RWPE2 (cell line): ENCODE data around the gene AS3MT.

Source experiments
- ATAC-seq: fragments of 200-7000 bp; cut with Tn5 transposase; 3 replicates; pipeline ENCODE4 v1.9.1; 2021; ENCODE audit warnings: low read depth
- DNase-seq: peaks from one replicate; pipeline ENCODE4 v3.0.0-alpha.2; 2020; ENCODE audit warnings: low spot score
- H3K27ac ChIP-seq: fragments of 450-650 bp; 2 replicates; pipeline ENCODE4 v1.5.1; 2017; ENCODE audit warnings: mild to moderate bottlenecking; ENCODE audit not compliant: poor library complexity, severe bottlenecking
- H3K27me3 ChIP-seq: fragments of 250-450 bp; sonication (Bioruptor Pico); 2 replicates; pipeline ENCODE4 v1.5.1; 2021; ENCODE audit warnings: mild to moderate bottlenecking, moderate library complexity; ENCODE audit not compliant: insufficient read depth, poor library complexity, severe bottlenecking
- H3K36me3 ChIP-seq: fragments of 250-450 bp; sonication (Bioruptor Pico); 2 replicates; pipeline ENCODE4 v1.5.1; 2020; ENCODE audit warnings: low read depth, mild to moderate bottlenecking, moderate library complexity
- H3K4me1 ChIP-seq: fragments of 250-450 bp; sonication (Bioruptor Pico); 2 replicates; pipeline ENCODE4 v1.5.1; 2021; ENCODE audit warnings: mild to moderate bottlenecking, moderate library complexity; ENCODE audit not compliant: insufficient read depth, poor library complexity, severe bottlenecking
- H3K4me3 ChIP-seq: fragments of 250-450 bp; sonication (Bioruptor Pico); 2 replicates; pipeline ENCODE4 v1.5.1; 2021; ENCODE audit warnings: mild to moderate bottlenecking, moderate library complexity; ENCODE audit not compliant: severe bottlenecking
- H3K9me3 ChIP-seq: fragments of 250-450 bp; sonication (Bioruptor Pico); 2 replicates; pipeline ENCODE4 v1.5.1; 2021; ENCODE audit warnings: mild to moderate bottlenecking, moderate library complexity; ENCODE audit not compliant: severe bottlenecking
- TF ChIP-seq, protein P1 (sequence below): fragments of 450-650 bp; IDR thresholded peaks from one replicate; pipeline ENCODE4 v1.5.1; 2017; ENCODE audit warnings: mild to moderate bottlenecking, moderate library complexity; ENCODE audit not compliant: poor library complexity, severe bottlenecking

Gene AS3MT

DNA sequence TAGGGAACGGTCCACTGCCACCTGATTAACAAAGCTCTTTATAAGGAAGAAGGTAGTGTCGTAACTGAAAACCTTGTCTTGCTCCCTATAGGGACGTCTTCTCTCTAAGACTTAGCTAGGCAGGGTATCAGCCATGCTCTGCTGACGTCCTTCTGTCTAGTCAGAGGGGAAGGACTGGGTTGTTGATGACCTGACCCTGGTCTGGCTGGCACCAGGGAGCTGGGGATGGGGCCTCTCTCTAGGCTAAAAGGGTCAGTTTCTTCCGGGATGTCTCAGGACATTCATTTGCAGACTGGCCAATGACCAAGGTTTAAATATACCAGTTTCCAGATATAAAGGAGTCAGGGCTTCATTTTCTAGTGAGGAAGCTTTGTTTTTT lies 41.7 kb upstream of the AS3MT start:
- Histone ChIP-seq H3K9me3 (no peaks in the 10 kb centered on the region), H3K27me3 (no peaks in the 10 kb centered on the region), H3K4me3 (no peak overlapping the region), H3K4me1 (no peaks in the 10 kb centered on the region), H3K36me3 (no peaks in the 10 kb centered on the region), H3K27ac (no peak overlapping the region)
- no peak for DNase-seq
- no peak for ATAC-seq
- TF ChIP-seq, protein P1, sequence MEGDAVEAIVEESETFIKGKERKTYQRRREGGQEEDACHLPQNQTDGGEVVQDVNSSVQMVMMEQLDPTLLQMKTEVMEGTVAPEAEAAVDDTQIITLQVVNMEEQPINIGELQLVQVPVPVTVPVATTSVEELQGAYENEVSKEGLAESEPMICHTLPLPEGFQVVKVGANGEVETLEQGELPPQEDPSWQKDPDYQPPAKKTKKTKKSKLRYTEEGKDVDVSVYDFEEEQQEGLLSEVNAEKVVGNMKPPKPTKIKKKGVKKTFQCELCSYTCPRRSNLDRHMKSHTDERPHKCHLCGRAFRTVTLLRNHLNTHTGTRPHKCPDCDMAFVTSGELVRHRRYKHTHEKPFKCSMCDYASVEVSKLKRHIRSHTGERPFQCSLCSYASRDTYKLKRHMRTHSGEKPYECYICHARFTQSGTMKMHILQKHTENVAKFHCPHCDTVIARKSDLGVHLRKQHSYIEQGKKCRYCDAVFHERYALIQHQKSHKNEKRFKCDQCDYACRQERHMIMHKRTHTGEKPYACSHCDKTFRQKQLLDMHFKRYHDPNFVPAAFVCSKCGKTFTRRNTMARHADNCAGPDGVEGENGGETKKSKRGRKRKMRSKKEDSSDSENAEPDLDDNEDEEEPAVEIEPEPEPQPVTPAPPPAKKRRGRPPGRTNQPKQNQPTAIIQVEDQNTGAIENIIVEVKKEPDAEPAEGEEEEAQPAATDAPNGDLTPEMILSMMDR: no peak

DNA sequence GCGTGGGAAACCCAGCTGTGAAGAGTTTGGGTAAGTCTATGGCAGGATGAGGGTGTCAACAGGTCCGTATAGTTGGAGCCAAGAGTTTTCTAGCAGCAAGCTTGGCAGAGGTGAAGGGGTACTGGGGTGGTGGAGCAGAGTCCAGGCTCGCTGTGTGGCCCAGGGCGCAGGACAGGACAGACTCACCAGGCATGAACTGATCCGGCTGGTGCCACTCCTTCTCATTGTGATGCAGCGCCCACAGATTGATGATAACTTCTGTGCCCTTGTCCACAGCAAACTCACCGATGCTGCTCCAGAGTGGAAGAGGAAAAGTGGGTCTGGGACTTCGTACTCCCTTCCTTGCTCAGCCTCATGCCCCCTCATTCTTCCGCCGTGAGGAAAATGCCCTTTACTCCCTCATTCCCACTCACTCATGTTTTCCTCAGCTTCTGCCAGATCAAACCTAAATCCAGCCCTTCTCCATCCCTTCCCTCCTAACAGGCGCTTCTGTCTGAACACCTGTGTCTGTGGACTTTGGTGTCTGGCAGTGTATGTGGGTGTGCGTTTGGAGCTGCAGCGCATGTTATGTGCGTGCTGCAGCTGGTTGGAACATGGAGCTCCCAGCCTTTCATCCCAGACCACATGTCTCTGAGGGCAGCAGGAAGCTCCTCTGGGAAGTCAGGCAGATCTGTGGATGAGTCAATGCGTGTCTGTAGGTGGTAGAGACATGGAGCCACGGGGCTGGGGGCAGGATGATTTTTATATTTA lies 37.8 kb upstream of the AS3MT start:
- H3K27ac ChIP-seq: no peak overlapping the region
- no peaks in the 10 kb centered on the region for H3K4me1 ChIP-seq
- TF ChIP-seq, protein P1: no peak
- H3K27me3 ChIP-seq: no peaks in the 10 kb centered on the region
- H3K36me3 ChIP-seq: no peaks in the 10 kb centered on the region
- no peak for ATAC-seq
- H3K9me3 ChIP-seq: no peaks in the 10 kb centered on the region
- no peak for DNase-seq
- no peak overlapping the region for H3K4me3 ChIP-seq

DNA sequence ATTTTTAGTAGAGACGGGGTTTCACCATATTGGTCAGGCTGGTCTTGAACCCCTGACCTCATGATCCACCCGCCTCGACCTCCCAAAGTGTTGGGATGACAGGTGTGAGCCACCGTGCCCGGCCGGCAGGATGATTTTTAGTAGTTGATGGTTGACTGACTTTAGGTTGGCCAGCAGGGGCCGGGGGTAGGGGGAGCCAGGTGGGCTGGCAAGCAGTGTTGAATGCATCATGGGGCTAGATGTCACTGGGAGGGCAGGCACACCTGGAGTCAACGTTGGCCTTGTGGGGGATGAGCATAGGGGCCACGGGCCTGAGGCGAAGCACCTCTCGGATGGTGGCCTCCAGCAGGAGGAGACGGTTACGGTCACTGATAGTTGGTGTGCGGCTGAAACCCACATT lies 37.0 kb upstream of the AS3MT start:
- Histone ChIP-seq H3K4me3 (no peak overlapping the region), H3K27me3 (no peaks in the 10 kb centered on the region), H3K36me3 (no peaks in the 10 kb centered on the region), H3K27ac (no peak overlapping the region), H3K4me1 (no peaks in the 10 kb centered on the region), H3K9me3 (no peaks in the 10 kb centered on the region)
- ATAC-seq: no peak
- TF ChIP-seq, protein P1: no peak
- DNase-seq: no peak

DNA sequence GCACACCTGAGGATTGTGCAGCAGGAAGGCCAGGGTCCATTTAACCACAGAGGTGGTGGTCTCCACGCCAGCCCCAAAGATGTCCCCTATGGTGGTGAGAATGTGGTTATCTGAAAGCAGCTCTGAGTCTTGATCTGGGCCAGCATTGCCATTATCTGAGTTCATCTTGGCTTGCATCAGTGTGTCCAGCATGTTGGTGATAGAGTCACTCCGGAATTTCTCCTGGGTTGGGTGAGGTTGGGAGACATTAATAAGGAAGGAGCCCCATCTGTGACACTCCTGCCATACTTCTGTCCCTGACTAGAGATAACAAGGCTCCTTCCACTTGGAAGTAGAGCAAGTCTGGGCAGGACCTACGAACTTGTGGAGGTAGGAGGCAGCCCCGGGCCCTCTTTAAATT lies 36.3 kb upstream of the AS3MT start:
- Histone ChIP-seq H3K4me3 (no peak overlapping the region), H3K36me3 (no peaks in the 10 kb centered on the region), H3K27ac (no peak overlapping the region), H3K9me3 (no peaks in the 10 kb centered on the region), H3K27me3 (no peaks in the 10 kb centered on the region), H3K4me1 (no peaks in the 10 kb centered on the region)
- DNase-seq (no peak), ATAC-seq (no peak)
- TF ChIP-seq, protein P1: no peak

DNA sequence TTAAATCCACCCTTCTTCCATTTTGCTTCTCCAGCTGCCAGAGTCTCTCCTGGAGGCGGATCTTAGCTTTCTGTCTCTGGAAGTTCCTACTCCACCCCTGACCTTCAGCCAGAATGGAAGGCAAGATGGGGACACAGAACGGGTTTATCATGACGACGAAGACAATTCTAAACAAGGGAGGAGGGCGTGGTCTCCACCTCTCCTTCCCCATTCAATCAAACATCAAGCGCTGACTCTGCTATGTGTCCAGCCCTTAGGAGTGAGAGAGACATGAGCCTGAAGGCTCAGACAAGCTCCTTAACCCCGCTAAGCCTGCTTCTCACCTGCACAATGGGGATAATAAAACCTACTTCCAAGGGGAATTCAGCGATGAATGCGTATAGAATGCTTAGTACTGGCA lies 35.1 kb upstream of the AS3MT start:
- Histone ChIP-seq H3K27me3 (no peaks in the 10 kb centered on the region), H3K36me3 (no peaks in the 10 kb centered on the region), H3K9me3 (no peaks in the 10 kb centered on the region), H3K4me1 (no peaks in the 10 kb centered on the region), H3K27ac (no peak overlapping the region), H3K4me3 (no peak overlapping the region)
- ATAC-seq (no peak), DNase-seq (no peak)
- TF ChIP-seq, protein P1: no peak
